Measurements from ENCODE around the gene SETD2. TPM values are rescaled to one million over a fixed set of nuclear protein-coding genes. Genes with fewer than 3 reads are reported as not detected.
A peak's percentile ranks its signal among the peaks of the same experiment; 100 is the strongest.
"Not testable (repeated sequence)": the region's sequence is repeated elsewhere in the genome, so short reads cannot be mapped to it uniquely, and the experiment has no call there.

SETD2 gene
- total RNA-seq, 1 donor from 2014 or later, result 28.7 TPM

GRCh38 chr3:47047069-47047468 lies 116.8 kb downstream of the SETD2 start:
- ATAC-seq (no peak), DNase-seq (no peak)
- intact Hi-C loops (cut with micrococcal nuclease), result no loop called here

GRCh38 chr3:47042231-47042791 lies 121.6 kb downstream of the SETD2 start:
- no peak for DNase-seq
- intact Hi-C loops (cut with micrococcal nuclease), result no loop called here

GRCh38 chr3:47041114-47041513 lies 122.8 kb downstream of the SETD2 start:
- no peak for DNase-seq
- intact Hi-C loops (cut with micrococcal nuclease), result no loop called here
- ATAC-seq, result no peak

More at GRCh38 chr3:47042231-47042791, 121.6 kb downstream of the SETD2 start:
- ATAC-seq, result no peak

- ATAC-seq; intact Hi-C loops (cut with micrococcal nuclease); DNase-seq: not testable (repeated sequence)
Observed at GRCh38 chr3:47037302-47037701, 126.6 kb downstream of the SETD2 start.

- ATAC-seq (no peak), DNase-seq (no peak)
- intact Hi-C loops (cut with micrococcal nuclease), result no loop called here
Observed at GRCh38 chr3:47036145-47036544, 127.8 kb downstream of the SETD2 start.

GRCh38 chr3:47035645-47036044 lies 128.3 kb downstream of the SETD2 start:
- DNase-seq, result no peak
- ATAC-seq, result no peak
- intact Hi-C loops (cut with micrococcal nuclease), result no loop called here

- no peak for DNase-seq
- intact Hi-C loops (cut with micrococcal nuclease), result no loop called here
- no peak for ATAC-seq
Observed at GRCh38 chr3:47034868-47035489, 128.9 kb downstream of the SETD2 start.

GRCh38 chr3:47031041-47031440 lies 132.9 kb downstream of the SETD2 start:
- DNase-seq, ATAC-seq: not testable (repeated sequence)

GRCh38 chr3:47028667-47029066 lies 135.2 kb downstream of the SETD2 start:
- intact Hi-C loops (cut with micrococcal nuclease), result no loop called here
- ATAC-seq (no peak), DNase-seq (no peak)

More at GRCh38 chr3:47031041-47031440, 132.9 kb downstream of the SETD2 start:
- intact Hi-C loops (cut with micrococcal nuclease), result not testable (repeated sequence)

- no peak for ATAC-seq
- intact Hi-C loops (cut with micrococcal nuclease), result no loop called here
- DNase-seq, result no peak
Observed at GRCh38 chr3:47028146-47028545, 135.8 kb downstream of the SETD2 start.

- DNase-seq; intact Hi-C loops (cut with micrococcal nuclease); ATAC-seq: not testable (repeated sequence)
Observed at GRCh38 chr3:47026432-47026831, 137.5 kb downstream of the SETD2 start.

GRCh38 chr3:47024932-47025331 lies 139.0 kb downstream of the SETD2 start:
- ATAC-seq (no peak), DNase-seq (no peak)
- intact Hi-C loops (cut with micrococcal nuclease), result no loop called here

- ATAC-seq (peak; percentile 76), DNase-seq (no peak)
- intact Hi-C loops (cut with micrococcal nuclease), result no loop called here
Observed at GRCh38 chr3:47022641-47023071, 141.3 kb downstream of the SETD2 start.

- intact Hi-C loops (cut with micrococcal nuclease), result no loop called here
- ATAC-seq, result no peak
- DNase-seq, result no peak
Observed at GRCh38 chr3:47020311-47020710, 143.6 kb downstream of the SETD2 start.

GRCh38 chr3:47019201-47019600 lies 144.7 kb downstream of the SETD2 start:
- intact Hi-C loops (cut with micrococcal nuclease), result no loop called here

GRCh38 chr3:47018269-47018611 lies 145.7 kb downstream of the SETD2 start:
- DNase-seq, result no peak
- ATAC-seq, result no peak
- intact Hi-C loops (cut with micrococcal nuclease), result no loop called here

More at GRCh38 chr3:47019201-47019600, 144.7 kb downstream of the SETD2 start:
- ATAC-seq (no peak), DNase-seq (no peak)

- ATAC-seq, result no peak
- intact Hi-C loops (cut with micrococcal nuclease), result no loop called here
- DNase-seq, result no peak
Observed at GRCh38 chr3:47017504-47018268, 146.2 kb downstream of the SETD2 start.

- intact Hi-C loops (cut with micrococcal nuclease), result no loop called here
- ATAC-seq (no peak), DNase-seq (no peak)
Observed at GRCh38 chr3:47016934-47017435, 146.9 kb downstream of the SETD2 start.

- intact Hi-C loops (cut with micrococcal nuclease), result no loop called here
- DNase-seq (no peak), ATAC-seq (no peak)
Observed at GRCh38 chr3:47016086-47016933, 147.6 kb downstream of the SETD2 start.
